Esophagus muscularis mucosa (tissue), 4 donors: ENCODE measurements around the gene CRYBB1. TPM values are rescaled to one million over a fixed set of nuclear protein-coding genes. Genes with fewer than 3 reads are reported as not detected.

Source experiments
- DNase-seq: peaks from one replicate; pipeline ENCODE4 v3.0.0-alpha.2; 2017; ENCODE audit errors: extremely low spot score
- H3K27ac ChIP-seq, 4 donors: fragments of 200-600 bp; sonication (generic); replicated peaks in 1 of 4; 1 replicate in 3 of 4; 2 replicates in 1 of 4; pipeline ENCODE4 v1.5.1; 2016 to 2019; ENCODE audit warnings: mild to moderate bottlenecking in 1 of 4
- H3K27me3 ChIP-seq, 4 donors: fragments of 200-600 bp; sonication (generic); one replicate each; pipeline versions ENCODE4 v1.5.1 to v1.6.0; 2016 to 2019
- H3K36me3 ChIP-seq, 4 donors: fragments of 200-600 bp; sonication (generic); one replicate each; pipeline ENCODE4 v1.5.1; 2016 to 2019
- H3K4me1 ChIP-seq, 4 donors: fragments of 200-600 bp; sonication (generic); one replicate each; pipeline ENCODE4 v1.5.1; 2016 to 2019
- H3K4me3 ChIP-seq, 4 donors: fragments of 200-600 bp; sonication (generic); 1 replicate in 2 of 4; 2 replicates in 2 of 4; pipeline ENCODE4 v1.5.1; 2016 to 2019; ENCODE audit warnings: mild to moderate bottlenecking in 4 of 4, moderate library complexity in 1 of 4
- H3K9me3 ChIP-seq, 4 donors: fragments of 200-600 bp; sonication (generic); 1 replicate in 3 of 4; 2 replicates in 1 of 4; pipeline ENCODE4 v1.5.1; 2016 to 2019
- EP300 ChIP-seq: sonication (generic); formaldehyde crosslinking; IDR thresholded peaks from one replicate; pipeline ENCODE4 v1.6.1; 2017; ENCODE audit warnings: antibody characterized with exemption
- POLR2A ChIP-seq: fragments of 450-650 bp; IDR thresholded peaks from one replicate; pipeline ENCODE4 v1.6.1; 2017; ENCODE audit warnings: antibody characterized with exemption, moderate library complexity, mild to moderate bottlenecking, low read depth
- POLR2AphosphoS5 ChIP-seq, 2 donors: sonication (generic); formaldehyde crosslinking; IDR thresholded peaks; one replicate each; pipeline ENCODE4 v1.6.1; 2017; ENCODE audit warnings: antibody characterized with exemption in 2 of 2
- WGBS: methylation state at CpG from one replicate; pipeline ENCODE4 v1.1.5; 2018; 5-methylcytosine and 5-hydroxymethylcytosine counted together
- intact Hi-C: fragments of 100-400 bp; cut with DNase I; formaldehyde crosslinking; loops from one replicate; pipeline ENCODE4 v1.15.1; 2023
- small RNA-seq, 3 donors: library from RNA; depleted of rRNA; stranded (forward); fragments of <200 nt; gene quantifications; one replicate each; pipeline ENCODE3, GENCODE V24; 2016
- total RNA-seq, 4 donors: library from RNA; depleted of rRNA; stranded (reverse); fragments of >200 nt; gene quantifications; one replicate each; pipeline versions ENCODE4 v1.1.0 to v1.2.1, GENCODE V29; 2016
- TF ChIP-seq, protein P1 (sequence below), 3 experiments: fragments of 200-600 bp in 2 of 3; fragments of 450-650 bp in 1 of 3; sonication (generic) in 2 of 3; IDR thresholded peaks; one replicate each; pipeline ENCODE4 v1.5.1; 2017 to 2019; ENCODE audit warnings: antibody characterized with exemption in 3 of 3, mild to moderate bottlenecking in 2 of 3, moderate library complexity in 1 of 3

Gene CRYBB1
- total RNA-seq, 4 donors from 2014 or later = 0.33 to 0.86 (median 0.83) TPM; not detected in 1

- Histone ChIP-seq H3K9me3 (no peaks in the 10 kb centered on the region), H3K27ac (no peak overlapping the region), H3K4me1 (peaks cover 0 to 35% (median 7%) of the 10 kb centered on the region in 4 donors), H3K36me3 (peaks cover 0 to 7% (median 0%) of the 10 kb centered on the region in 4 donors), H3K27me3 (no peaks in the 10 kb centered on the region), H3K4me3 (no peak overlapping the region)
- TF ChIP-seq, protein P1, sequence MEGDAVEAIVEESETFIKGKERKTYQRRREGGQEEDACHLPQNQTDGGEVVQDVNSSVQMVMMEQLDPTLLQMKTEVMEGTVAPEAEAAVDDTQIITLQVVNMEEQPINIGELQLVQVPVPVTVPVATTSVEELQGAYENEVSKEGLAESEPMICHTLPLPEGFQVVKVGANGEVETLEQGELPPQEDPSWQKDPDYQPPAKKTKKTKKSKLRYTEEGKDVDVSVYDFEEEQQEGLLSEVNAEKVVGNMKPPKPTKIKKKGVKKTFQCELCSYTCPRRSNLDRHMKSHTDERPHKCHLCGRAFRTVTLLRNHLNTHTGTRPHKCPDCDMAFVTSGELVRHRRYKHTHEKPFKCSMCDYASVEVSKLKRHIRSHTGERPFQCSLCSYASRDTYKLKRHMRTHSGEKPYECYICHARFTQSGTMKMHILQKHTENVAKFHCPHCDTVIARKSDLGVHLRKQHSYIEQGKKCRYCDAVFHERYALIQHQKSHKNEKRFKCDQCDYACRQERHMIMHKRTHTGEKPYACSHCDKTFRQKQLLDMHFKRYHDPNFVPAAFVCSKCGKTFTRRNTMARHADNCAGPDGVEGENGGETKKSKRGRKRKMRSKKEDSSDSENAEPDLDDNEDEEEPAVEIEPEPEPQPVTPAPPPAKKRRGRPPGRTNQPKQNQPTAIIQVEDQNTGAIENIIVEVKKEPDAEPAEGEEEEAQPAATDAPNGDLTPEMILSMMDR (IDR thresholded peaks at IDR 0.05) = no peak
- TF ChIP-seq POLR2A = no peak
- TF ChIP-seq EP300 = no peak
- TF ChIP-seq POLR2AphosphoS5 (IDR thresholded peaks at IDR 0.05) = no peak
- no peak for DNase-seq
- WGBS = 99% methylated on average over 4 of the region's 4 CpGs
- intact Hi-C loops = no loop called here
Measured at GRCh38 chr22:26549902-26550497, 67.8 kb downstream of the CRYBB1 start.

Small RNA genes within 50 kb of the gene (small RNA-seq; reads per million reads assigned to genes)
- gene MIR548J (0 reads per million in 3 donors), gene RF01874 (0 reads per million in 3 donors)

Other genes starting within 250 kb of the CRYBB1 start
- gene ASPHD2, start 188.8 kb downstream of the CRYBB1 start, total RNA-seq = 1 to 10 TPM in 2 of 4 donors, under 1 TPM in 2; 0.42 to 1.1 (median 0.88) TPM
- 10 to 100 TPM; 15.4 to 17.9 (median 17.5) TPM for gene HPS4, start 134.2 kb downstream of the CRYBB1 start, total RNA-seq
- gene SRRD, start 134.2 kb downstream of the CRYBB1 start, total RNA-seq = 10 to 100 TPM; 12.7 to 20.5 (median 15.2) TPM
- gene TFIP11, start 105.6 kb downstream of the CRYBB1 start, total RNA-seq = 10 to 100 TPM; 17.9 to 23.5 (median 20.4) TPM
- gene TPST2, start 27.9 kb downstream of the CRYBB1 start, total RNA-seq = 10 to 100 TPM; 22.0 to 30.9 (median 28.7) TPM
- gene CRYBA4, start 3.9 kb upstream of the CRYBB1 start, total RNA-seq = not detected
- 1 to 10 TPM in 1 of 4 donors, under 1 TPM in 3; 0.19 to 1.2 (median 0.38) TPM for gene MIAT, start 39.6 kb upstream of the CRYBB1 start, total RNA-seq